Large intestine (tissue), 3 donors: ENCODE measurements around the gene LPIN3. TPM values are rescaled to one million over a fixed set of nuclear protein-coding genes. Genes with fewer than 3 reads are reported as not detected.
A peak's percentile ranks its signal among the peaks of the same experiment; 100 is the strongest.

Experiments
- DNase-seq, 2 donors: peaks; one replicate each; pipeline versions ENCODE4 v3.0.0 to v3.0.0-alpha.2; 2013
- H3K27ac ChIP-seq: one replicate; pipeline ENCODE4 v1.5.1; 2013; ENCODE audit warnings: low read length
- H3K27me3 ChIP-seq: 2 replicates; pipeline ENCODE4 v1.6.1; 2013; ENCODE audit warnings: low read length; ENCODE audit not compliant: control insufficient read depth, insufficient read depth
- H3K36me3 ChIP-seq: 2 replicates; pipeline ENCODE4 v1.6.1; 2013; ENCODE audit warnings: low read length; ENCODE audit not compliant: control insufficient read depth, insufficient read depth
- H3K4me1 ChIP-seq: one replicate; pipeline ENCODE4 v1.6.1; 2013; ENCODE audit warnings: low read length; ENCODE audit not compliant: control insufficient read depth, insufficient read depth
- H3K4me3 ChIP-seq: one replicate; pipeline ENCODE4 v1.5.1; 2013; ENCODE audit warnings: low read length
- H3K9me3 ChIP-seq: one replicate; pipeline ENCODE4 v1.6.1; 2013; ENCODE audit warnings: mild to moderate bottlenecking, low read depth, low read length, moderate library complexity; ENCODE audit not compliant: control insufficient read depth
- WGBS: methylation state at CpG from one replicate; pipeline ENCODE4 v1.1.5; 2013; ENCODE audit warnings: low lambda C conversion rate; ENCODE audit not compliant: insufficient coverage; 5-methylcytosine and 5-hydroxymethylcytosine counted together
- polyA plus RNA-seq: library from polyadenylated mRNA; unstranded; fragments of 120-200 nt; gene quantifications from one replicate; pipeline ENCODE4 v1.2.1, GENCODE V29; 2013

Gene LPIN3
- polyA plus RNA-seq, 1 donor = 54.5 TPM

GRCh38 chr20:41366546-41367392 lies 26.1 kb downstream of the LPIN3 start, which contains the start of gene EMILIN3:
Gene EMILIN3, minus strand, starts transcription at chr20:41366818. Its CDS starts 184 bp downstream, at chr20:41366634.
- no peaks in the 10 kb centered on the region for H3K4me1 ChIP-seq
- no CpG with 5 or more reads among the region's 93 CpGs for WGBS
- DNase-seq = peak in 1 of 2 donors; percentile 32
- H3K9me3 ChIP-seq = peaks cover 9% of the 10 kb centered on the region
- H3K27ac ChIP-seq = no peak within 1 kb of the TSS
- H3K27me3 ChIP-seq = peaks cover 42% of the 10 kb centered on the region
- H3K4me3 ChIP-seq = peak within 1 kb of the TSS; percentile 16
- H3K36me3 ChIP-seq = no peaks in the 10 kb centered on the region

GRCh38 chr20:41367393-41367695 lies 26.7 kb downstream of the LPIN3 start:
- no peak overlapping the region for H3K4me3 ChIP-seq
- 100% methylated on average over 2 of the region's 13 CpGs for WGBS
- no peaks in the 10 kb centered on the region for H3K4me1 ChIP-seq
- no peak overlapping the region for H3K27ac ChIP-seq
- H3K27me3 ChIP-seq = peaks cover 42% of the 10 kb centered on the region
- DNase-seq = no peak
- H3K9me3 ChIP-seq = peaks cover 9% of the 10 kb centered on the region
- H3K36me3 ChIP-seq = no peaks in the 10 kb centered on the region

GRCh38 chr20:41367956-41368355 lies 27.3 kb downstream of the LPIN3 start:
- Histone ChIP-seq H3K27me3 (peaks cover 42% of the 10 kb centered on the region), H3K36me3 (no peaks in the 10 kb centered on the region), H3K27ac (no peak overlapping the region), H3K4me3 (no peak overlapping the region), H3K9me3 (peaks cover 9% of the 10 kb centered on the region), H3K4me1 (no peaks in the 10 kb centered on the region)
- WGBS = 80% methylated on average over 1 of the region's 3 CpGs
- DNase-seq = no peak

- peaks cover 9% of the 10 kb centered on the region for H3K9me3 ChIP-seq
- peaks cover 29% of the 10 kb centered on the region for H3K27me3 ChIP-seq
- H3K27ac ChIP-seq = no peak overlapping the region
- no peaks in the 10 kb centered on the region for H3K36me3 ChIP-seq
- H3K4me1 ChIP-seq = no peaks in the 10 kb centered on the region
- WGBS = 100% methylated on average over 1 of the region's 2 CpGs
- H3K4me3 ChIP-seq = no peak overlapping the region
- DNase-seq = no peak
These were observed 29.1 kb downstream of the LPIN3 start for GRCh38 chr20:41369673-41370072.

- no peaks in the 10 kb centered on the region for H3K36me3 ChIP-seq
- peaks cover 9% of the 10 kb centered on the region for H3K9me3 ChIP-seq
- WGBS = 100% methylated on average over 1 of the region's 5 CpGs
- H3K27ac ChIP-seq = no peak overlapping the region
- peaks cover 24% of the 10 kb centered on the region for H3K27me3 ChIP-seq
- no peaks in the 10 kb centered on the region for H3K4me1 ChIP-seq
- DNase-seq = no peak
- no peak overlapping the region for H3K4me3 ChIP-seq
These were observed 29.6 kb downstream of the LPIN3 start for GRCh38 chr20:41370176-41370575.

- no peak for DNase-seq
- Histone ChIP-seq H3K4me1 (no peaks in the 10 kb centered on the region), H3K27ac (no peak overlapping the region), H3K9me3 (peaks cover 9% of the 10 kb centered on the region), H3K36me3 (no peaks in the 10 kb centered on the region), H3K27me3 (peaks cover 15% of the 10 kb centered on the region), H3K4me3 (no peak overlapping the region)
- WGBS = no CpG with 5 or more reads among the region's 4 CpGs
These were observed 30.8 kb downstream of the LPIN3 start for GRCh38 chr20:41371371-41371770.

GRCh38 chr20:41373251-41373783 lies 32.7 kb downstream of the LPIN3 start:
- 80% methylated on average over 1 of the region's 11 CpGs for WGBS
- Histone ChIP-seq H3K27ac (no peak overlapping the region), H3K4me3 (no peak overlapping the region), H3K36me3 (no peaks in the 10 kb centered on the region), H3K4me1 (no peaks in the 10 kb centered on the region), H3K27me3 (peaks cover 5% of the 10 kb centered on the region), H3K9me3 (peaks cover 9% of the 10 kb centered on the region)
- no peak for DNase-seq

GRCh38 chr20:41373931-41374920 lies 33.6 kb downstream of the LPIN3 start:
- no peaks in the 10 kb centered on the region for H3K4me1 ChIP-seq
- H3K36me3 ChIP-seq = no peaks in the 10 kb centered on the region
- H3K27ac ChIP-seq = no peak overlapping the region
- WGBS = no CpG with 5 or more reads among the region's 9 CpGs
- H3K4me3 ChIP-seq = no peak overlapping the region
- no peak for DNase-seq
- H3K9me3 ChIP-seq = peaks cover 9% of the 10 kb centered on the region
- H3K27me3 ChIP-seq = peaks cover 5% of the 10 kb centered on the region

- Histone ChIP-seq H3K27ac (no peak overlapping the region), H3K36me3 (no peaks in the 10 kb centered on the region), H3K4me3 (no peak overlapping the region), H3K4me1 (no peaks in the 10 kb centered on the region), H3K9me3 (peaks cover 8% of the 10 kb centered on the region), H3K27me3 (peaks cover 5% of the 10 kb centered on the region)
- DNase-seq = no peak
- 100% methylated on average over 1 of the region's 9 CpGs for whole genome bisulfite sequencing
These were observed 35.2 kb downstream of the LPIN3 start for GRCh38 chr20:41375846-41376245.

- no peak overlapping the region for H3K4me3 ChIP-seq
- H3K27ac ChIP-seq = no peak overlapping the region
- peaks cover 5% of the 10 kb centered on the region for H3K27me3 ChIP-seq
- no peak for DNase-seq
- H3K9me3 ChIP-seq = peaks cover 3% of the 10 kb centered on the region
- no peaks in the 10 kb centered on the region for H3K36me3 ChIP-seq
- WGBS = 100% methylated on average over 2 of the region's 5 CpGs
- H3K4me1 ChIP-seq = no peaks in the 10 kb centered on the region
These were observed 35.7 kb downstream of the LPIN3 start for GRCh38 chr20:41376349-41376748.
